Activated naive CD4-positive, alpha-beta T cell treated with anti-CD3 and anti-CD28 coated beads for 36 hours (primary cell): ENCODE data around the gene TBC1D4. TPM values are rescaled to one million over a fixed set of nuclear protein-coding genes. Genes with fewer than 3 reads are reported as not detected.

Experiments used
- CTCF ChIA-PET: fragments of 350-600 bp; sonication (Branson Sonifier 250); formaldehyde crosslinking; loops from one replicate; lab custom pipeline; 2021; ENCODE audit warnings: antibody characterized with exemption; lab: Charles Lee
- DNase-seq: peaks from one replicate; pipeline ENCODE4 v3.0.0-alpha.2; 2020
- H3K27ac Mint-ChIP-seq: one replicate; pipeline ENCODE4 v1.8.0; 2021; ENCODE audit warnings: mild to moderate bottlenecking, mixed read lengths
- H3K27me3 Mint-ChIP-seq: one replicate; pipeline ENCODE4 v1.8.0; 2021; ENCODE audit warnings: low read depth, mixed read lengths
- H3K36me3 Mint-ChIP-seq: one replicate; pipeline ENCODE4 v1.8.0; 2021; ENCODE audit warnings: low read depth, mixed read lengths
- H3K4me1 Mint-ChIP-seq: one replicate; pipeline ENCODE4 v1.8.0; 2021; ENCODE audit warnings: low read depth, mixed read lengths
- H3K4me3 Mint-ChIP-seq: one replicate; pipeline ENCODE4 v1.8.0; 2021; ENCODE audit warnings: mild to moderate bottlenecking, moderate library complexity, mixed read lengths
- H3K9me3 Mint-ChIP-seq: one replicate; pipeline ENCODE4 v1.8.0; 2021; ENCODE audit warnings: mixed read lengths
- intact Hi-C: fragments of 100-400 bp; cut with micrococcal nuclease; formaldehyde crosslinking; loops from one replicate; pipeline ENCODE4 v1.15.1; 2023
- total RNA-seq, 2 experiments: library from RNA; stranded (reverse); gene quantifications; one replicate each; pipeline ENCODE4 v1.2.3, GENCODE V29; 2021

Gene TBC1D4
- total RNA-seq, 2 experiments from 2014 or later: 13.4 to 19.7 TPM

GRCh38 chr13:75370774-75371173, 111.2 kb downstream of the TBC1D4 start:
- H3K36me3 Mint-ChIP-seq: no peaks in the 10 kb centered on the region
- intact Hi-C loops: loop anchor here (5.0 kb wide), 2 partner anchors 507 to 1102 kb away; no protein-coding TSS in a partner anchor

GRCh38 chr13:75369981-75370380, 112.0 kb downstream of the TBC1D4 start:
- Mint-ChIP-seq H3K4me1 (peaks cover 23% of the 10 kb centered on the region), H3K36me3 (no peaks in the 10 kb centered on the region), H3K9me3 (no peaks in the 10 kb centered on the region), H3K27me3 (peaks cover 4% of the 10 kb centered on the region), H3K4me3 (no peak overlapping the region), H3K27ac (no peak overlapping the region)
- CTCF ChIA-PET: interaction anchor here (1.0 to 1.2 kb wide), 2 partner anchors 10 to 132 kb away, joined by 3 to 5 read pairs; no protein-coding TSS in a partner anchor
- no peak for DNase-seq
- intact Hi-C loops: loop anchor here (2.0 to 5.0 kb wide), 4 partner anchors 15 to 1102 kb away; no protein-coding TSS in a partner anchor

More at GRCh38 chr13:75370774-75371173, 111.2 kb downstream of the TBC1D4 start:
- CTCF ChIA-PET: interaction anchor here (0.8 to 3.5 kb wide), 7 partner anchors 11 to 176 kb away, joined by 3 to 15 read pairs (median 4); no protein-coding TSS in a partner anchor
- Mint-ChIP-seq H3K27me3 (peaks cover 4% of the 10 kb centered on the region), H3K27ac (no peak overlapping the region), H3K9me3 (no peaks in the 10 kb centered on the region), H3K4me1 (peaks cover 17% of the 10 kb centered on the region), H3K4me3 (no peak overlapping the region)
- DNase-seq: no peak

- H3K27ac Mint-ChIP-seq: no peak overlapping the region
- CTCF ChIA-PET: interaction anchor here (0.7 to 1.5 kb wide), 5 partner anchors 11 to 142 kb away, joined by 3 to 7 read pairs (median 3); partner anchors contain the start of gene TBC1D4
- peaks cover 35% of the 10 kb centered on the region for H3K4me1 Mint-ChIP-seq
- peak; percentile 17 for DNase-seq
- H3K4me3 Mint-ChIP-seq: no peak overlapping the region
- H3K36me3 Mint-ChIP-seq: no peaks in the 10 kb centered on the region
- intact Hi-C loops: loop anchor here (2.0 to 5.0 kb wide), 2 partner anchors 17 to 394 kb away; no protein-coding TSS in a partner anchor
- peaks cover 4% of the 10 kb centered on the region for H3K27me3 Mint-ChIP-seq
- no peaks in the 10 kb centered on the region for H3K9me3 Mint-ChIP-seq
Measured at GRCh38 chr13:75368167-75368566, 113.8 kb downstream of the TBC1D4 start.

- Mint-ChIP-seq H3K27ac (peak overlapping the region; percentile 77), H3K4me1 (peaks cover 35% of the 10 kb centered on the region), H3K9me3 (no peaks in the 10 kb centered on the region), H3K4me3 (no peak overlapping the region), H3K36me3 (no peaks in the 10 kb centered on the region), H3K27me3 (peaks cover 4% of the 10 kb centered on the region)
- no peak for DNase-seq
- intact Hi-C loops: loop anchor here (5.0 kb wide), 1 partner anchor 396 kb away; no protein-coding TSS in a partner anchor
- CTCF ChIA-PET: interaction anchor here (0.6 to 1.8 kb wide), 10 partner anchors 8 to 1531 kb away, joined by 3 to 7 read pairs (median 4); partner anchors contain the start of gene TBC1D4
Measured at GRCh38 chr13:75366380-75367280, 115.3 kb downstream of the TBC1D4 start.

GRCh38 chr13:75365724-75366173, 116.2 kb downstream of the TBC1D4 start:
- CTCF ChIA-PET: interaction anchor here (0.9 to 1.8 kb wide), 3 partner anchors 38 to 116 kb away, joined by 3 to 5 read pairs (median 5); partner anchors contain the start of gene TBC1D4
- Mint-ChIP-seq H3K36me3 (no peaks in the 10 kb centered on the region), H3K27me3 (peaks cover 4% of the 10 kb centered on the region), H3K27ac (peak overlapping the region; percentile 77), H3K4me1 (peaks cover 35% of the 10 kb centered on the region), H3K9me3 (no peaks in the 10 kb centered on the region), H3K4me3 (peak overlapping the region; percentile 4)
- intact Hi-C loops: loop anchor here (1.0 to 5.0 kb wide), 2 partner anchors 39 to 397 kb away; no protein-coding TSS in a partner anchor
- peak; percentile 40 for DNase-seq

- Mint-ChIP-seq H3K27ac (no peak overlapping the region), H3K4me1 (peaks cover 35% of the 10 kb centered on the region), H3K36me3 (no peaks in the 10 kb centered on the region), H3K9me3 (no peaks in the 10 kb centered on the region), H3K4me3 (no peak overlapping the region), H3K27me3 (peaks cover 4% of the 10 kb centered on the region)
- CTCF ChIA-PET: interaction anchor here (1.1 kb wide), 1 partner anchor 38 kb away, joined by 4 read pairs; no protein-coding TSS in a partner anchor
- no peak for DNase-seq
- intact Hi-C loops: no loop called here
Measured at GRCh38 chr13:75364131-75364713, 117.7 kb downstream of the TBC1D4 start.

- Mint-ChIP-seq H3K4me3 (no peak overlapping the region), H3K4me1 (peaks cover 34% of the 10 kb centered on the region), H3K27ac (no peak overlapping the region), H3K36me3 (no peaks in the 10 kb centered on the region), H3K27me3 (peaks cover 4% of the 10 kb centered on the region), H3K9me3 (no peaks in the 10 kb centered on the region)
- intact Hi-C loops: no loop called here
- CTCF ChIA-PET: interaction anchor here (1.0 kb wide), 1 partner anchor 10 kb away, joined by 3 read pairs; no protein-coding TSS in a partner anchor
- no peak for DNase-seq
Measured at GRCh38 chr13:75363371-75363770, 118.6 kb downstream of the TBC1D4 start.

GRCh38 chr13:75362026-75362425, 119.9 kb downstream of the TBC1D4 start:
- Mint-ChIP-seq H3K27me3 (peaks cover 4% of the 10 kb centered on the region), H3K9me3 (no peaks in the 10 kb centered on the region), H3K36me3 (no peaks in the 10 kb centered on the region), H3K27ac (no peak overlapping the region), H3K4me3 (no peak overlapping the region), H3K4me1 (peaks cover 35% of the 10 kb centered on the region)
- intact Hi-C loops: no loop called here
- CTCF ChIA-PET: interaction anchor here (0.6 kb wide), 1 partner anchor 780 kb away, joined by 3 read pairs; no protein-coding TSS in a partner anchor
- DNase-seq: no peak

GRCh38 chr13:75360170-75360569, 121.8 kb downstream of the TBC1D4 start:
- CTCF ChIA-PET: interaction anchor here (1.3 kb wide), 1 partner anchor 11 kb away, joined by 4 read pairs; no protein-coding TSS in a partner anchor
- peaks cover 18% of the 10 kb centered on the region for H3K4me1 Mint-ChIP-seq
- DNase-seq: no peak
- intact Hi-C loops: no loop called here
- no peaks in the 10 kb centered on the region for H3K36me3 Mint-ChIP-seq
- H3K27me3 Mint-ChIP-seq: no peaks in the 10 kb centered on the region
- no peaks in the 10 kb centered on the region for H3K9me3 Mint-ChIP-seq
- no peak overlapping the region for H3K4me3 Mint-ChIP-seq
- H3K27ac Mint-ChIP-seq: no peak overlapping the region

- no peaks in the 10 kb centered on the region for H3K9me3 Mint-ChIP-seq
- no peak overlapping the region for H3K27ac Mint-ChIP-seq
- H3K27me3 Mint-ChIP-seq: no peaks in the 10 kb centered on the region
- DNase-seq: no peak
- H3K4me1 Mint-ChIP-seq: peaks cover 14% of the 10 kb centered on the region
- H3K4me3 Mint-ChIP-seq: no peak overlapping the region
- CTCF ChIA-PET: interaction anchor here (1.3 kb wide), 1 partner anchor 12 kb away, joined by 4 read pairs; no protein-coding TSS in a partner anchor
- no peaks in the 10 kb centered on the region for H3K36me3 Mint-ChIP-seq
- intact Hi-C loops: loop anchor here (5.0 kb wide), 1 partner anchor 142 kb away; no protein-coding TSS in a partner anchor
Measured at GRCh38 chr13:75359266-75359665, 122.7 kb downstream of the TBC1D4 start.

- intact Hi-C loops: loop anchor here (1.0 to 5.0 kb wide), 3 partner anchors 31 to 140 kb away; no protein-coding TSS in a partner anchor
- CTCF ChIA-PET: interaction anchor here (0.5 to 2.4 kb wide), 15 partner anchors 8 to 1412 kb away, joined by 3 to 15 read pairs (median 4); no protein-coding TSS in a partner anchor
- H3K4me3 Mint-ChIP-seq: no peak overlapping the region
- no peak overlapping the region for H3K27ac Mint-ChIP-seq
- no peaks in the 10 kb centered on the region for H3K9me3 Mint-ChIP-seq
- DNase-seq: peak; percentile 61
- peaks cover 5% of the 10 kb centered on the region for H3K4me1 Mint-ChIP-seq
- H3K36me3 Mint-ChIP-seq: no peaks in the 10 kb centered on the region
- H3K27me3 Mint-ChIP-seq: no peaks in the 10 kb centered on the region
Measured at GRCh38 chr13:75357576-75358289, 124.2 kb downstream of the TBC1D4 start.
